Esophagus squamous epithelium (tissue), 4 donors: Measurements from ENCODE around the gene ACTR2.

Experiments used
- CTCF ChIP-seq, 6 experiments: fragments of 450-650 bp in 4 of 6; fragments of 200-600 bp in 2 of 6; sonication (generic) in 2 of 6; IDR thresholded peaks; one replicate each; pipeline ENCODE4 v1.5.1; 2016 to 2019; ENCODE audit warnings: antibody characterized with exemption in 6 of 6, mild to moderate bottlenecking in 4 of 6, moderate library complexity in 4 of 6
- POLR2A ChIP-seq, 4 donors: fragments of 450-650 bp; IDR thresholded peaks; one replicate each; pipeline ENCODE4 v1.6.1; 2017; ENCODE audit warnings: antibody characterized with exemption in 4 of 4, mild to moderate bottlenecking in 4 of 4, moderate library complexity in 3 of 4

GRCh38 chr2:65265671-65266045 lies 38.0 kb downstream of the ACTR2 start:
- TF ChIP-seq POLR2A (IDR thresholded peaks at IDR 0.05): no peak
- no peak for TF ChIP-seq CTCF (IDR thresholded peaks at IDR 0.05)
